Motor neuron (in vitro differentiated cells): ENCODE measurements around the gene SCAP. TPM values are rescaled to one million over a fixed set of nuclear protein-coding genes. Genes with fewer than 3 reads are reported as not detected.

Experiments used
- ATAC-seq, 8 experiments: fragments of 200-7000 bp; cut with Tn5 transposase; replicated peaks in 6 of 8; 2 replicates each; pipeline ENCODE4 v1.8.0; 2021; ENCODE audit warnings: mild to moderate bottlenecking in 8 of 8, moderate library complexity in 8 of 8
- H3K27ac ChIP-seq, 2 donors: fragments of 250-450 bp; sonication (Bioruptor Pico); 2 replicates each; pipeline ENCODE4 v1.9.0; 2021; ENCODE audit warnings: antibody characterized with exemption in 2 of 2, mild to moderate bottlenecking in 2 of 2, moderate library complexity in 1 of 2
- H3K4me1 ChIP-seq, 2 donors: fragments of 250-450 bp; sonication (Bioruptor Pico); replicated peaks in 1 of 2; 2 replicates each; pipeline ENCODE4 v1.6.1; 2021; ENCODE audit warnings: antibody characterized with exemption in 2 of 2, mild to moderate bottlenecking in 2 of 2, moderate library complexity in 1 of 2
- H3K4me3 ChIP-seq, 5 donors: fragments of 250-450 bp; sonication (Bioruptor Pico); 2 replicates each; pipeline ENCODE4 v1.9.0; 2021; ENCODE audit warnings: antibody characterized with exemption in 5 of 5, mild to moderate bottlenecking in 5 of 5, moderate library complexity in 4 of 5
- WGBS, 10 experiments: fragments of 450-650 bp; shearing (Covaris generic); methylation state at CpG; one replicate each; pipeline ENCODE4 v1.0.0; 2022; 5-methylcytosine and 5-hydroxymethylcytosine counted together
- in situ Hi-C, 9 experiments: fragments of 400-800 bp; cut with MboI; loops; one replicate each; pipeline ENCODE4 v1.15.0; 2021; ENCODE audit warnings: low sequenced_read_pairs in 9 of 9, low pct_unique_long_range_greater_than_20kb in 2 of 9; ENCODE audit not compliant: unreplicated experiment in 9 of 9
- total RNA-seq, 8 experiments: library from RNA; unstranded; fragments of 300-600 nt; gene quantifications; 2 replicates each; pipeline versions ENCODE4 v1.2.3 to v1.2.4, GENCODE V29; 2022

SCAP gene
- total RNA-seq, 8 experiments from 2014 or later, result 37.3 to 75.9 (median 48.8) TPM

GRCh38 chr3:47407896-47408838 lies 67.6 kb downstream of the SCAP start:
- Histone ChIP-seq H3K4me3 (no peak overlapping the region), H3K4me1 (no peaks in the 10 kb centered on the region), H3K27ac (no peak overlapping the region)
- ATAC-seq, result no peak
- in situ Hi-C loops, result no loop called here
- 80 to 88% methylated on average over 2 to 5 of the region's 18 CpGs; no CpG with 5 or more reads in 8 of the 10 experiments for WGBS, 10 experiments

- 100% methylated on average over 1 of the region's 7 CpGs; no CpG with 5 or more reads in 9 of the 10 experiments for WGBS, 10 experiments
- ATAC-seq, result no peak
- H3K27ac ChIP-seq, result no peak overlapping the region
- no peak overlapping the region for H3K4me3 ChIP-seq
- no peaks in the 10 kb centered on the region for H3K4me1 ChIP-seq
- in situ Hi-C loops, result no loop called here
Observed at GRCh38 chr3:47407237-47407636, 68.5 kb downstream of the SCAP start.

DNA sequence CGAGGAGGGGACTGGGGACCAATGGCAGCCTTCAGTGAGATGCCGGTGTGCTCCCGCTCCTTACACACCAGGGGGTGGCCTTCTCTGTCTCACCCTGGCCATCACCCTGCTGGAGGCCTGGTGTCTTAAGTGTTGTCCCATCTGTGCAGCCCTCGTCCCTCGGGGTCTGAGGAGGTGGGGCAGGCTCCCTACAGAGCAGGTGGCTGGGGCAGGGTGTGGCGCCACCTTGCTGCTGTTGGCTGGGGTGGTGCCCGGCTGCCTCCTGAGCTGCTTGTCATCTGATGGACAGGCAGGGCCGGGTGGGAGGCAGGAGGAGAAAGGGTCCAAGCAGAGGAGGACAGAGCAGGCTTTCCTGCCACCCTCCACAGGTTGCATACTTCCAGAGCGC lies 69.0 kb downstream of the SCAP start:
- no peak overlapping the region for H3K4me3 ChIP-seq
- peak in 1 of 8 experiments; percentile 29 for ATAC-seq
- in situ Hi-C loops, result no loop called here
- WGBS, 10 experiments, result 80% methylated on average over 1 of the region's 9 CpGs; no CpG with 5 or more reads in 9 of the 10 experiments
- no peak overlapping the region for H3K27ac ChIP-seq
- H3K4me1 ChIP-seq, result no peaks in the 10 kb centered on the region

- no peak overlapping the region for H3K4me3 ChIP-seq
- peak in 1 of 8 experiments; percentile 40 for ATAC-seq
- H3K27ac ChIP-seq, result no peak overlapping the region
- in situ Hi-C loops, result no loop called here
- WGBS, 10 experiments, result 86 to 100% (median 96%) methylated on average over 4 to 8 of the region's 31 CpGs; no CpG with 5 or more reads in 6 of the 10 experiments
- H3K4me1 ChIP-seq, result no peaks in the 10 kb centered on the region
Observed at GRCh38 chr3:47405820-47406761, 69.7 kb downstream of the SCAP start.

DNA sequence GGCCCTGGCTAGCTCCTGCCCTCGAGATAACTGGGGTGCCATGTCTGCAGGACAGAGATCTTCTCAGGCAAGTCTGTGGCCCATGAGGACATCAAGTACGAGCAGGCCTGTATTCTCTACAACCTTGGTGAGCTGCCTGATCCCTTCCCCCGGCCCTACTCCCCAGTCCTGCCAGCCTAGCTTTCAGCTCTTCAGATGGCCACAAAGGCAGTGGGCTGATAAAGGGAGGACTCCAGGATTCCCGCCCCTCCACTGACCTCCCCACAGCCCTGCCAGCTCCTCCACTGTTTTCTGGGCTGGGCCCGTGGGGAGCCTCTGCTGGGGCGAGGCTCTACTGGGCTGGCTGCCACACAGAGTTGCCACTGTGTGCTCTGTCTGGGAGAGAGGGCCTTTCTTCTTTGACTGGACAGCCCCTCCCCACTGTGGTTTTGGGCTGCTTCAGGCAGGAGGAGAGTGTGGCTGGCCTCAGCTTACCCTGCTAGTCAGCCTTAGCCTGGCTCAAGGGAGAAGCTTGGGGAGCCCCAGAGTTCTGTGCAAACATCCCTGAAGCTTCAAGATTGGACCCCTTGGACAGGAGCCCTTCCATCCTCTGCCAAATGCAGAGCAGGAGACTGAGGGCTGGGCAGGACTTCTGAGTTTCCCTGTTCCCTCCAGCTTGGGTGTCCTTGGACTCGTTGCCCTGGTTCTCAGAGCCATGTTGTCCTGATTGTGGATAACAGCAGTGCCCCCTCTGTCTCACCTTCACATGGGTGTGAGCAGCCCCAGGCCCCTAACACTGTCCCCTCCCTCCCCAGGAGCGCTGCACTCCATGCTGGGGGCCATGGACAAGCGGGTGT lies 70.6 kb downstream of the SCAP start:
- H3K4me3 ChIP-seq, result no peak overlapping the region
- ATAC-seq, result peak; percentile 38 to 86 (median 70)
- WGBS, 10 experiments, result 20 to 80% (median 80%) methylated on average over 1 of the region's 9 CpGs; no CpG with 5 or more reads in 7 of the 10 experiments

GRCh38 chr3:47404431-47404876 lies 71.3 kb downstream of the SCAP start:
- 73 to 100% (median 86%) methylated on average over 1 to 10 of the region's 13 CpGs; no CpG with 5 or more reads in 4 of the 10 experiments for WGBS, 10 experiments
- no peak for ATAC-seq
- no peak overlapping the region for H3K4me3 ChIP-seq
- no peak overlapping the region for H3K27ac ChIP-seq
- H3K4me1 ChIP-seq, result no peaks in the 10 kb centered on the region
- in situ Hi-C loops, result no loop called here

More for the DNA sequence above, 70.6 kb downstream of the SCAP start:
- in situ Hi-C loops, result no loop called here
- Histone ChIP-seq H3K4me1 (no peaks in the 10 kb centered on the region), H3K27ac (no peak overlapping the region)

DNA sequence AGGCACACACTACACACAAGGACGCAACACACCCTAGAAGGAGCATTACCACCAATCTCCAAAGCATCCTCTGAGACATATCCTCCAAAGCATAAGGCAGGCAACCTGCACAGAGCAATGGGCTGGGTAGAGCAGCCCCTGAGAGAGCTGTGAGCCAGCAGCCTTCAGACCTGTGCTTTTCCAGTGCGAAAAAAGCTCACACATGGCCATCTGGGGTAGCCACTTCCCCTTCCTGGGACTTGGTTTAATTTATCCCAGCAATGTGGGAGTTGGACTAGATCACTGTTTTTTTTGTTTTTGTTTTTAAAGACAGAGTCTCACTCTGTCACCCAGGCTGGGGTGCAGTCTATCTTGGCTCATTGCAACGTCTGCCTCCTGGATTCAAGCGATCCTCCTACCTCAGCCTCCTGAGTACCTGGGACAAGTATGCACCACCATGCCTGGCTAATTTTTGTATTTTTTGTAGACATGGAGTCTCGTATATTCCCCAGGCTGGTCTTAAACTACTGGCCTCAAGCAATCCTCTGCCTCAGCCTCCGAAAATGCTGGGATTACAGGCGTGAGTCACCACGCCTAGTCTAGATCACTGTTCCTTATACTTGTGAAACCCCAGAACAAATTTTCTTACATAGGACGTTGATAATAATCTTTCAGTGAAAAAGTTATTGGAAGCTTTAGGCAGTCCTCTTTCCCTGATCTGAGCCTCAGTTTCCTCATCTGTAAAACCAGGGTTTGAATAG lies 76.0 kb downstream of the SCAP start:
- WGBS, 10 experiments, result 51 to 100% (median 90%) methylated on average over 1 to 7 of the region's 9 CpGs; no CpG with 5 or more reads in 2 of the 10 experiments
- ATAC-seq, result no peak
- in situ Hi-C loops, result no loop called here
- Histone ChIP-seq H3K27ac (no peak overlapping the region), H3K4me3 (no peak overlapping the region), H3K4me1 (no peaks in the 10 kb centered on the region)

DNA sequence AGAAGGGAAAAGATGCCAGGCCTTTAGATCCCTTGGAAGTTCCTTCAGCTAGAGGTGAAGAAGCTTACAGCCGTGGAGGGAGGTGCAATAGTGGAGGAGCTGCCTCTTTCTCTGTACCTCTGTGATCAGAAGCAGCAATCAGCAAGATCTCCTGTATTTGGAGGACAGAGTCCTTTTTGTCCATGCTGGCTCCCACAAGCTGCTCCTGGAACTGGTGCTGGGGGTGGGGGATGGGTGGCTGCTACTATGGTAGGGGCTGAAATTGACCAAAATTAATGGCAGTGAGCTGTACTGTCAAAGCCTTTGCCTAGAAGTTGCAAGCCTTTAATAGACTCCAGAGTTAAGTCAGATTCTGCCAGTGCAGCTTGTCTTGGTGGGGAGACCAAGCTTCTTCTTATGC lies 76.7 kb downstream of the SCAP start:
- WGBS, 10 experiments, result 83 to 86% methylated on average over 1 of the region's 1 CpG; no CpG with 5 or more reads in 8 of the 10 experiments
- ATAC-seq, result no peak
- Histone ChIP-seq H3K4me3 (no peak overlapping the region), H3K4me1 (peaks cover 0 to 2% of the 10 kb centered on the region in 2 donors), H3K27ac (no peak overlapping the region)
- in situ Hi-C loops, result no loop called here

GRCh38 chr3:47398228-47398627 lies 77.5 kb downstream of the SCAP start:
- WGBS, 10 experiments, result 80 to 100% (median 96%) methylated on average over 2 to 7 of the region's 7 CpGs; no CpG with 5 or more reads in 1 of the 10 experiments
- in situ Hi-C loops, result no loop called here
- no peak overlapping the region for H3K27ac ChIP-seq
- no peak overlapping the region for H3K4me3 ChIP-seq
- ATAC-seq, result no peak
- peaks cover 0 to 6% of the 10 kb centered on the region in 2 donors for H3K4me1 ChIP-seq

DNA sequence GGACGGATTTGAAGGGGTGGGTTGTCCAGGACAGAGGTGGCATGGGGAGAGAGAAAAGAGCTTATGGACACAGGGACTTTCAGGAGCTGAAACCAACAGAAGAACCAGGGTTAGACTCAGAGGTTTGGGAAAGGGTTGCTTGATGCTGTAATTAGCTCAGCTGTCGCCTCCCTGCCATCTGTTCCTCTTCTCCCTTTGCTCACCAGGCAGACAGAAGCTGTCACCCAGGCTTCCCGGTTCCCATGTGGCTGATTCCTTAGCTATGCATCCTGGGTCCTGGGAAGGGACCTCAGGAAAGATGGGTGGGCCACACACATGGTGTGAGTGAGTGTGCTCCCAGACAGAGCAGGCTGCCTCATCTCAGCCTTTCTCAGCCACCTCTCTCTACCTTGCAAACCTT lies 80.9 kb downstream of the SCAP start:
- Histone ChIP-seq H3K4me3 (no peak overlapping the region), H3K4me1 (peaks cover 0 to 6% of the 10 kb centered on the region in 2 donors), H3K27ac (no peak overlapping the region)
- 24 to 93% (median 92%) methylated on average over 2 of the region's 3 CpGs; no CpG with 5 or more reads in 7 of the 10 experiments for WGBS, 10 experiments
- in situ Hi-C loops, result no loop called here
- peak in 6 of 8 experiments; percentile 17 to 80 (median 57) for ATAC-seq

DNA sequence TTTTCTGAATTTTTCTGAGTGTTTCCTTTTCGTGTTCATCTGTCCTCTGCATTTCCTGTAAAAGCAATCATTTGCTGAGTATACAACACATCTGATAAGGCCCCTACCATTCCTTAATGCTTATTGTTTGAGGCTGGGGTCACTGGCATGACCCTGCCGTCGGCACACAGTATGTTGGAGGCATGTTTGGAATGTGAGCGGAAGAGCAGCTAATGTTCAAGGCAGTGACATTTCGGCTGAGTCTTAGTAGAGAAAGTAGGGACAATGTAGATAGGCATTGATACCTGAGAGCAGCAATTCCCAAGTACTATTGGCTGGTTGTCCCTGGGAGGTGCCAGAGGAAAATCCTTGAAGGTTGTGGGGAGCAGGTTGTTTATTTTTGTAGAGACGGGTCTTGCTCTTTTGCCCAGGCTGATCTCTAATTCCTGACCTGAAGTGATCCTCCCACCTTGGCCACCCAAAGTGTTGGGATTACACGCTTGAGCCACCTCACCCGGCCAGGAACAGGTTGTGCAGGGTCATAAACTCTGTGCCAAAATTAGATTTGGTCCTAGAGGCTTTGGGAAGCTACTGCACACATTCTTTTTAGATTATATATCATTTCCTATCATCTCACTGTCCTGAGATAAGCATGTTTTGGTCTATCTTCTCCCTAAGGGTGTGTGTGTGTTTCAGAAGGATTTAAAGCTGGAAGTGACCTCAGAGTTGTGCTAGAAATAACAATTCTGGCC lies 81.4 kb downstream of the SCAP start:
- Histone ChIP-seq H3K27ac (no peak overlapping the region), H3K4me1 (peaks cover 0 to 6% of the 10 kb centered on the region in 2 donors), H3K4me3 (no peak overlapping the region)
- WGBS, 10 experiments, result 60 to 100% (median 77%) methylated on average over 1 to 8 of the region's 8 CpGs; no CpG with 5 or more reads in 1 of the 10 experiments
- ATAC-seq, result peak in 3 of 8 experiments; percentile 2 to 63 (median 46)
- in situ Hi-C loops, result no loop called here
